SU-DHL-6 (cell line): ENCODE results near the gene EIF5A2.

Experiments used
- H2AFZ ChIP-seq: fragments of 200-600 bp; sonication (generic); 2 replicates; pipeline ENCODE4 v1.6.1; 2014; ENCODE audit warnings: low read depth, mild to moderate bottlenecking, moderate library complexity, mixed read lengths, antibody characterized with exemption, low read length; ENCODE audit not compliant: severe bottlenecking
- H3F3A ChIP-seq: fragments of 200-600 bp; shearing (Covaris generic); 2 replicates; pipeline ENCODE4 v1.6.0; 2016; ENCODE audit warnings: antibody characterized with exemption, mild to moderate bottlenecking; ENCODE audit not compliant: insufficient read depth
- H3K27ac ChIP-seq: fragments of 200-600 bp; sonication (generic); 2 replicates; pipeline ENCODE4 v1.5.1; 2016; ENCODE audit warnings: low read depth, mild to moderate bottlenecking, low read length, moderate library complexity, mixed read lengths
- H3K27me3 ChIP-seq: fragments of 200-600 bp; sonication (generic), shearing (Covaris generic); 2 replicates; pipeline ENCODE4 v1.6.0; 2014; ENCODE audit warnings: mild to moderate bottlenecking, low read length
- H3K36me3 ChIP-seq: fragments of 200-600 bp; sonication (generic); 2 replicates; pipeline ENCODE4 v1.6.1; 2014; ENCODE audit warnings: mild to moderate bottlenecking, low read length, mixed read lengths
- H3K4me2 ChIP-seq: fragments of 300-600, 200-600 bp; shearing (Covaris generic), sonication (generic); 2 replicates; pipeline ENCODE4 v1.6.0; 2014; ENCODE audit warnings: low read length, low read depth, mild to moderate bottlenecking; ENCODE audit not compliant: poor library complexity, severe bottlenecking
- H3K4me3 ChIP-seq: fragments of 200-600 bp; sonication (generic); 2 replicates; pipeline ENCODE4 v1.5.1; 2014; ENCODE audit warnings: antibody characterized with exemption, low read length, mild to moderate bottlenecking, mixed read lengths; ENCODE audit not compliant: insufficient read depth, poor library complexity, severe bottlenecking
- H3K79me2 ChIP-seq: fragments of 200-600 bp; sonication (generic); 2 replicates; pipeline ENCODE4 v1.6.1; 2014; ENCODE audit warnings: mild to moderate bottlenecking, low read length, moderate library complexity; ENCODE audit not compliant: insufficient read depth
- H3K9ac ChIP-seq: fragments of 200-600 bp; sonication (generic); 2 replicates; pipeline ENCODE4 v1.7.0; 2014; ENCODE audit warnings: mild to moderate bottlenecking, low read length
- H3K9me2 ChIP-seq: fragments of 200-600 bp; sonication (generic); replicated peaks from 2 replicates; pipeline ENCODE4 v1.6.1; 2014; ENCODE audit warnings: low read length; ENCODE audit not compliant: insufficient read depth
- H3K9me3 ChIP-seq: fragments of 200-600 bp; sonication (generic); 2 replicates; pipeline ENCODE4 v1.6.1; 2014; ENCODE audit warnings: low read length, mixed read lengths; ENCODE audit not compliant: insufficient read depth
- H4K20me1 ChIP-seq: fragments of 200-600 bp; sonication (generic); 2 replicates; pipeline ENCODE4 v1.6.1; 2014; ENCODE audit warnings: low read depth, mild to moderate bottlenecking, antibody characterized with exemption, low read length, moderate library complexity, mixed read lengths
- CTCF ChIP-seq: fragments of 200-600 bp; sonication (generic); IDR thresholded peaks from one replicate; pipeline ENCODE4 v1.5.1; 2017; ENCODE audit warnings: antibody characterized with exemption, mild to moderate bottlenecking, low read length, moderate library complexity; ENCODE audit not compliant: insufficient read depth, poor library complexity, severe bottlenecking
- EZH2phosphoT487 ChIP-seq: fragments of 200-600 bp; sonication (generic), shearing (Covaris generic); conservative IDR thresholded peaks from 2 replicates; pipeline ENCODE4 v1.6.1; 2018; ENCODE audit warnings: mild to moderate bottlenecking, antibody characterized with exemption, low read length, moderate library complexity, mixed read lengths

EIF5A2 gene

GRCh38 chr3:170910542-170910941 lies 2.1 kb upstream of the EIF5A2 start:
- H3K9me3 ChIP-seq, result no peaks in the 10 kb centered on the region
- TF ChIP-seq CTCF, result no peak
- no peak for TF ChIP-seq EZH2phosphoT487
- no peak overlapping the region for H2AFZ ChIP-seq
- H3F3A ChIP-seq, result no peaks in the 10 kb centered on the region
- no peak overlapping the region for H3K27ac ChIP-seq
- no peaks in the 10 kb centered on the region for H3K9me2 ChIP-seq
- no peaks in the 10 kb centered on the region for H3K27me3 ChIP-seq
- H3K4me2 ChIP-seq, result no peak overlapping the region
- no peak overlapping the region for H3K4me3 ChIP-seq
- no peaks in the 10 kb centered on the region for H3K79me2 ChIP-seq
- no peaks in the 10 kb centered on the region for H4K20me1 ChIP-seq
- no peak overlapping the region for H3K9ac ChIP-seq
- no peaks in the 10 kb centered on the region for H3K36me3 ChIP-seq

- Histone ChIP-seq H3K4me2 (no peak overlapping the region), H2AFZ (no peak overlapping the region), H3K36me3 (no peaks in the 10 kb centered on the region), H3K27me3 (no peaks in the 10 kb centered on the region), H3K9me2 (no peaks in the 10 kb centered on the region), H3K9me3 (no peaks in the 10 kb centered on the region), H3K27ac (no peak overlapping the region), H3K9ac (no peak overlapping the region), H4K20me1 (no peaks in the 10 kb centered on the region), H3F3A (no peaks in the 10 kb centered on the region), H3K79me2 (no peaks in the 10 kb centered on the region), H3K4me3 (no peak overlapping the region)
- TF ChIP-seq CTCF (no peak), EZH2phosphoT487 (no peak)
Measured at GRCh38 chr3:170909129-170909903, 879 bp upstream of the EIF5A2 start.

GRCh38 chr3:170907637-170908234 lies 701 bp downstream of the EIF5A2 start:
- Histone ChIP-seq H3K9ac (peak overlapping the region; percentile 45), H2AFZ (peak overlapping the region; percentile 64)

More at GRCh38 chr3:170907637-170908234, 701 bp downstream of the EIF5A2 start:
- Histone ChIP-seq H3K4me2 (peak overlapping the region; percentile 54), H4K20me1 (no peaks in the 10 kb centered on the region), H3K4me3 (peak overlapping the region; percentile 43), H3K27ac (no peak overlapping the region), H3K36me3 (no peaks in the 10 kb centered on the region), H3K27me3 (no peaks in the 10 kb centered on the region), H3K9me2 (no peaks in the 10 kb centered on the region), H3K79me2 (no peaks in the 10 kb centered on the region), H3F3A (no peaks in the 10 kb centered on the region), H3K9me3 (no peaks in the 10 kb centered on the region)
- no peak for TF ChIP-seq EZH2phosphoT487
- no peak for TF ChIP-seq CTCF
